Testis (tissue), 3 donors: ENCODE results near the gene TMEM236. TPM values are rescaled to one million over a fixed set of nuclear protein-coding genes. Genes with fewer than 3 reads are reported as not detected.

Experiments used
- DNase-seq: peaks from one replicate; pipeline ENCODE4 v3.0.0-alpha.2; 2019
- H3K27ac ChIP-seq, 2 donors: fragments of 200-600 bp; sonication (generic); one replicate each; pipeline ENCODE4 v1.5.1; 2019
- H3K27me3 ChIP-seq: fragments of 200-600 bp; sonication (generic); one replicate; pipeline ENCODE4 v1.5.1; 2019
- H3K36me3 ChIP-seq: fragments of 200-600 bp; sonication (generic); one replicate; pipeline ENCODE4 v1.5.1; 2017; ENCODE audit warnings: low read depth; ENCODE audit errors: missing control alignments
- H3K4me1 ChIP-seq: fragments of 200-600 bp; sonication (generic); one replicate; pipeline ENCODE4 v1.5.1; 2019
- H3K4me3 ChIP-seq, 2 donors: fragments of 200-600 bp; sonication (generic); one replicate each; pipeline ENCODE4 v1.5.1; 2017 to 2019
- H3K9me3 ChIP-seq: fragments of 200-600 bp; sonication (generic); one replicate; pipeline ENCODE4 v1.5.1; 2017
- POLR2A ChIP-seq: fragments of 450-650 bp; IDR thresholded peaks from one replicate; pipeline ENCODE4 v1.6.1; 2017; ENCODE audit warnings: antibody characterized with exemption, mild to moderate bottlenecking, moderate library complexity
- WGBS, 2 donors: methylation state at CpG; one replicate each; pipeline ENCODE4 v1.1.5; 2018; 5-methylcytosine and 5-hydroxymethylcytosine counted together
- intact Hi-C: fragments of 100-400 bp; cut with DNase I; formaldehyde crosslinking; loops from one replicate; pipeline ENCODE4 v1.15.1; 2023; ENCODE audit warnings: low total_unique reads
- polyA plus RNA-seq: library from polyadenylated mRNA; stranded (reverse); fragments of 350-450 nt; fragmentation: Illumina TruSeq; extraction: RNeasy Lipid Tissue Mini Kit (QIAGEN cat#74804); gene quantifications from one replicate; pipeline ENCODE4 v1.2.3, GENCODE V29; 2014; ENCODE audit warnings: low read depth, low replicate concordance; ENCODE audit not compliant: insufficient read depth
- total RNA-seq, 2 donors: library from RNA; depleted of rRNA; stranded (reverse); fragments of >200 nt; gene quantifications; one replicate each; pipeline ENCODE4 v1.2.3, GENCODE V29; 2016
- TF ChIP-seq, protein P1 (sequence below), 3 experiments: fragments of 450-650 bp in 2 of 3; fragments of 200-600 bp in 1 of 3; sonication (generic) in 1 of 3; IDR thresholded peaks; one replicate each; pipeline ENCODE4 v1.5.1; 2016 to 2019; ENCODE audit warnings: antibody characterized with exemption in 3 of 3, mild to moderate bottlenecking in 2 of 3, moderate library complexity in 1 of 3

The TMEM236 gene
- total and polyA plus RNA-seq, 3 donors from 2014 or later = 0.43 to 0.49 (median 0.47) TPM

DNA sequence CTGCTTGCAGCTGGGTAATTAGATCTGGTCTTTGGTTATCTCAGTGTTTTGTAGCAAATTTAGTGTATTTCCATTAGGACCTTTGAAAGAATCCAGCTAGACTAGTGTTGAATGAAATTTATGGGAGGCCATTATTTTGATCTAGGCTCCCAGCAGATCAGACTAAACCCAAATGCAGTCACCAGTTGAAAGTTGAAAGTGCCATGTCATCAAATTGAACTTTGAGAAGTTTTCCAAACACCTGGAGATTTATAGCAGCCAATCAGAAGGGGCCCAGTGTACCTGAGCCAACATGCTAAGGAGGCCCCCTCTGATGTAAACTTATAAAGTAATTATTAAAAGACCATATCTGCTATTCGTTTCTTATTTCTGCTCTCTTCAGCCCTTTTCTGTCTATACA lies 11.3 kb upstream of the TMEM236 start:
- Histone ChIP-seq H3K36me3 (no peaks in the 10 kb centered on the region), H3K27me3 (no peaks in the 10 kb centered on the region), H3K4me1 (no peaks in the 10 kb centered on the region), H3K4me3 (no peak overlapping the region), H3K27ac (no peak overlapping the region), H3K9me3 (no peaks in the 10 kb centered on the region)
- no peak for DNase-seq
- intact Hi-C loops = loop anchor here (10.0 kb wide), 1 partner anchor 136 kb away; no protein-coding TSS in a partner anchor
- 82 to 96% methylated on average over 1 of the region's 1 CpG for whole genome bisulfite sequencing, 2 donors
- TF ChIP-seq, protein P1, sequence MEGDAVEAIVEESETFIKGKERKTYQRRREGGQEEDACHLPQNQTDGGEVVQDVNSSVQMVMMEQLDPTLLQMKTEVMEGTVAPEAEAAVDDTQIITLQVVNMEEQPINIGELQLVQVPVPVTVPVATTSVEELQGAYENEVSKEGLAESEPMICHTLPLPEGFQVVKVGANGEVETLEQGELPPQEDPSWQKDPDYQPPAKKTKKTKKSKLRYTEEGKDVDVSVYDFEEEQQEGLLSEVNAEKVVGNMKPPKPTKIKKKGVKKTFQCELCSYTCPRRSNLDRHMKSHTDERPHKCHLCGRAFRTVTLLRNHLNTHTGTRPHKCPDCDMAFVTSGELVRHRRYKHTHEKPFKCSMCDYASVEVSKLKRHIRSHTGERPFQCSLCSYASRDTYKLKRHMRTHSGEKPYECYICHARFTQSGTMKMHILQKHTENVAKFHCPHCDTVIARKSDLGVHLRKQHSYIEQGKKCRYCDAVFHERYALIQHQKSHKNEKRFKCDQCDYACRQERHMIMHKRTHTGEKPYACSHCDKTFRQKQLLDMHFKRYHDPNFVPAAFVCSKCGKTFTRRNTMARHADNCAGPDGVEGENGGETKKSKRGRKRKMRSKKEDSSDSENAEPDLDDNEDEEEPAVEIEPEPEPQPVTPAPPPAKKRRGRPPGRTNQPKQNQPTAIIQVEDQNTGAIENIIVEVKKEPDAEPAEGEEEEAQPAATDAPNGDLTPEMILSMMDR (IDR thresholded peaks at IDR 0.05) = no peak
- no peak for TF ChIP-seq POLR2A

DNA sequence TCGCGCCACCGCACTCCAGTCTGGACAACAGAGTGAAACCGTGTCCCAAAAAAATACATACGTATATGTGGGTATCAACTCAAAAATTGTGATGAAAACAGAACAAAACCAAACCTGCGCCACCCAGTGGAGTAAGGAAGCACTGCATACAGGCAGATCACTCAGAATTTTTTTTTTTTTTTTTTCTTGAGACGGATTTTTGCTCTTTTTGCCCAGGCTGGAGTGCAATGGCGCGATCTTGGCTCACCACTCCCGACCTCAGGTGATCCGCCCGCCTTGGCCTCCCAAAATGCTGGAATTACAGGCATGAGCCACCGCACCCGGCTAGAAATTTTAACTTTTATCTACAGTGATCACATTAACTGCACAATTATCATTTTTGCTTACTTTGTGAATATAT lies 9.1 kb upstream of the TMEM236 start:
- peak; percentile 75 for DNase-seq
- H3K4me1 ChIP-seq = no peaks in the 10 kb centered on the region
- H3K27ac ChIP-seq = no peak overlapping the region
- WGBS, 2 donors = 20 to 21% methylated on average over 14 of the region's 14 CpGs
- TF ChIP-seq, protein P1 (IDR thresholded peaks at IDR 0.05) = peak; percentile 78 to 96 (median 82)
- no peak for TF ChIP-seq POLR2A
- H3K4me3 ChIP-seq = no peak overlapping the region
- intact Hi-C loops = loop anchor here (10.0 kb wide), 1 partner anchor 138 kb away; no protein-coding TSS in a partner anchor
- no peaks in the 10 kb centered on the region for H3K9me3 ChIP-seq
- no peaks in the 10 kb centered on the region for H3K36me3 ChIP-seq
- no peaks in the 10 kb centered on the region for H3K27me3 ChIP-seq

DNA sequence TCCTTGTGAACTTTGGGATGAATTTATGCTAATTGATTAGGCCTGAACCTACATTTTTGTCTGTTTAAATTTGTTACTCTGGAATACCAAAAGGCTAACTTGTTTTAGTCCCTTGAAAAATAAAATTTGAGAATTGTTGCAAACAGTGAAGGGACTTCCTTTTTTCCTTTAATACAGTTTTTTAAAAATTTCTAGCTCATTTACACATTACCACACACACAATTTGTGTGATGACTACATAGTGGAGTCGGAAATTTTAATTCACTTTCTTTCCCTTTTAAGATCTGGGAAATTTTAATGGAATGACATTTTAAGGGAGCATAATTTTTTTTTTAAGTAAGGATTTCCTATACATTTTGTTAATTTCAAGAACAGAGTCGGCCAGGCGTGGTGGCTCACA lies 8.6 kb upstream of the TMEM236 start:
- Histone ChIP-seq H3K4me1 (no peaks in the 10 kb centered on the region), H3K27ac (no peak overlapping the region), H3K36me3 (no peaks in the 10 kb centered on the region), H3K27me3 (no peaks in the 10 kb centered on the region), H3K4me3 (no peak overlapping the region), H3K9me3 (no peaks in the 10 kb centered on the region)
- TF ChIP-seq, protein P1 (IDR thresholded peaks at IDR 0.05) = no peak
- TF ChIP-seq POLR2A = no peak
- intact Hi-C loops = loop anchor here (10.0 kb wide), 1 partner anchor 139 kb away; no protein-coding TSS in a partner anchor
- no peak for DNase-seq
- 92 to 97% methylated on average over 3 of the region's 3 CpGs for WGBS, 2 donors

DNA sequence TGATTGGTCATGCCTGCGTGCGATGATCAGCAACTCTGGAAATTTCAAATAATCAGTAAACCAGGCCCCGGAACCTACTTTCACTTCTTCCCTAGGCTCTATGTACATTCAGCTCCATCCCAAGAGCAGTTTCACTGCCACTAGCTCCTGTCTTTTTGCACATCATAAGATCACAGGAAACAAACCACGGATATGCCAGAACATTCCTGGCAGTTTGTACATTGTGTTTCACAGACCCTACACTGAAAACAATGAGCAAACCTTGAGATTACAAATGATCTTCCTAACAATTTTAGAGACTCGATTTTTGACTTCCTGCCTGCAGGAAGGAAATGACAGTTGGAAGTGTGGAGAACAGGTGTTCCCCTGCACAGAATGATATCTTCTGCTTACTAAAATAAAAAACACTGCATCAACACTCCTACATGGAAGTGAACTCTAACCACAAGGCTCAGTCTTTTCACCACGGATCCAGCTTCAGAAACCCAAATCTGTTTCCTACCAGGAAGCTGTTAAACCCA lies 7.6 kb upstream of the TMEM236 start:
- Histone ChIP-seq H3K27me3 (no peaks in the 10 kb centered on the region), H3K36me3 (no peaks in the 10 kb centered on the region), H3K9me3 (no peaks in the 10 kb centered on the region), H3K27ac (no peak overlapping the region), H3K4me1 (no peaks in the 10 kb centered on the region), H3K4me3 (no peak overlapping the region)
- intact Hi-C loops = loop anchor here (10.0 kb wide), 1 partner anchor 140 kb away; no protein-coding TSS in a partner anchor
- DNase-seq = no peak
- TF ChIP-seq, protein P1 (IDR thresholded peaks at IDR 0.05) = no peak
- TF ChIP-seq POLR2A = no peak
- 62 to 66% methylated on average over 6 of the region's 6 CpGs for WGBS, 2 donors
